DMS79 (cell line): ENCODE results near the gene RABL6.
"Not testable (repeated sequence)": the region's sequence is repeated elsewhere in the genome, so short reads cannot be mapped to it uniquely, and the experiment has no call there.

Experiments used
- DNase-seq: peaks from one replicate; lab custom pipeline; 2025; lab: John Stamatoyannopoulos, UW

RABL6 gene

GRCh38 chr9:136807281-136808074 is at the start of gene RABL6:
Gene RABL6 (plus strand): TSS chr9:136807948. CDS start chr9:136808197, 249 bp downstream.
- peak; percentile 39 for DNase-seq

GRCh38 chr9:136759001-136759400 is 48.7 kb upstream of the RABL6 start:
- no peak for DNase-seq

GRCh38 chr9:136759436-136760325 is 48.1 kb upstream of the RABL6 start:
- DNase-seq = no peak

- no peak for DNase-seq
Observed at GRCh38 chr9:136760424-136760823, 47.3 kb upstream of the RABL6 start.

GRCh38 chr9:136760834-136761544 is 46.8 kb upstream of the RABL6 start:
- not testable (repeated sequence) for DNase-seq

GRCh38 chr9:136761545-136761981 is 46.2 kb upstream of the RABL6 start:
- DNase-seq = no peak

- no peak for DNase-seq
Observed at GRCh38 chr9:136762221-136762691, 45.5 kb upstream of the RABL6 start.

- DNase-seq = no peak
Observed at GRCh38 chr9:136762915-136763648, 44.7 kb upstream of the RABL6 start.

- no peak for DNase-seq
Observed at GRCh38 chr9:136763649-136764035, 44.1 kb upstream of the RABL6 start.

GRCh38 chr9:136764301-136764891 is 43.4 kb upstream of the RABL6 start, which contains the start of gene LCN15:
Gene LCN15 (minus strand): TSS chr9:136764518. CDS start chr9:136764488, 30 bp downstream.
- DNase-seq = no peak

GRCh38 chr9:136765041-136765440 is 42.7 kb upstream of the RABL6 start:
- no peak for DNase-seq

GRCh38 chr9:136765745-136766409 is 41.9 kb upstream of the RABL6 start:
- not testable (repeated sequence) for DNase-seq

GRCh38 chr9:136766410-136767120 is 41.2 kb upstream of the RABL6 start:
- not testable (repeated sequence) for DNase-seq

- DNase-seq = no peak
Observed at GRCh38 chr9:136769710-136770191, 38.0 kb upstream of the RABL6 start.

GRCh38 chr9:136771907-136772415 is 35.8 kb upstream of the RABL6 start:
- DNase-seq = no peak

- no peak for DNase-seq
Observed at GRCh38 chr9:136773386-136774044, 34.2 kb upstream of the RABL6 start.

- DNase-seq = no peak
Observed at GRCh38 chr9:136774416-136775045, 33.2 kb upstream of the RABL6 start.

- DNase-seq = no peak
Observed at GRCh38 chr9:136775191-136775590, 32.6 kb upstream of the RABL6 start.
